HG03354 (cell line): Measurements from ENCODE around the gene TTR.

Source experiments
- ATAC-seq: cut with Tn5 transposase; IDR thresholded peaks from one replicate; pipeline ENCODE4 v1.9.1; 2021; ENCODE audit warnings: mild to moderate bottlenecking; ENCODE audit not compliant: unreplicated experiment, poor library complexity, severe bottlenecking

TTR gene

DNA sequence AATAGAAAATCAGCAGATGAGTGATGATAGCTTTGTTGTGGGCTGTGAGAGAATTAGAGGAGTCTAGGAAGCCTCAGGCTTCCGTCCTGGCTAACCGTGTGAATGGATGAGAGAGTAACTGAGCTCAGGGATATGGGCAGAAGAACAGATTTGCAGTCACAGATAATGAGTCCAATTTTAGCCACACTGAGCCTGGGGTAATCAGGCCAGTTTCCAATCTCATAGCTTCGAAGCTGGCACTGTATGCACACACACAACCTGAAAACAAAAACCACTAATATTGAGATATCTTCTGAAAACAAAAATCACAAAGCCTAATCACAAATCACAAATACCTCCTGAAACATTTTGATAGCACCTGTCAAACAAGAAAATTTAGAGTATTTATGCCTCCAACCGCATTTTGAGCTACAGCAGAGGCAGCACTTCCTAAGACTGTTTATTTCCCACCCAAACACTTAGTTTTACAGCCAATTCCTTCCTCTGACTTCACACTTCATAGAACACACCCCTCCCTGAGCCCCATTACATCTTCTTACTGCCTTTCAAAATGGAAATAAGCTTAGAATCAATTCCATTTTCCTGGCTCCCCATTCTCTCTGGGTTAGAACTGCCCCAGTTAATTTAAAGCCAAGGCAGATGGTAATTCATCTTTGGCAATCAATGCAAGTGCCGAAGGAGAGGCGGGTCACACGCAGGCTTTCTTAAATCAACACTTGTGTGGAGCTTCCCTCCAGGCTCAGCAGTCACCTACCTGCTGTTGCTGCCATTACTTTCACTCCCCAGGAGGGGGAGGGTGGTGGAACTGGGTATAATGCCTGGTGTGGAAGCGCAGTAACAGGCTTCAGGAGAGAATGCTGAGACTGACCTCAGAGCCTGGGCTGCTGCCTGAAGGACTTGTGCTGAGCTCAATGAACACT is 18.9 kb downstream of the TTR start:
- no peak for ATAC-seq

- ATAC-seq = no peak
Observed at GRCh38 chr18:31611511-31611910, 19.8 kb downstream of the TTR start.

DNA sequence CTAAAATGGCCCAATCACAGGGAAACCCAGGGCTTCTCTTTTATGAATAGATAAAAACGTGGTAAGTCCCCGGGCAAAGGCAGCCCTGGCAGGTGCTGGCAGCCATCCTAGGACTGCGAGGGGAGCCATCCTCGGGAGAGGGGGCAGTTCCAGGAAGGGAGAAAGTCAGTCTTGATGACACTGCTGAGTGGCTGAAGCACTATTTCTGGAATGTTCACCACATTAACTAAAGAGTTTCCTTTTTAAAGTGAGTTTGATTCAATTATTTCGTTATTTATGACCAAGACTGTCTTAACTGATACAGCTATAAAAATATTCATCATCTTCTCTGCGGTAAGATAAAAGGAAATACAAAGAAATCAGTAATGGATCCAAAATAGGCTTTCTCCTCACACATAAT is 20.4 kb downstream of the TTR start:
- ATAC-seq = no peak

DNA sequence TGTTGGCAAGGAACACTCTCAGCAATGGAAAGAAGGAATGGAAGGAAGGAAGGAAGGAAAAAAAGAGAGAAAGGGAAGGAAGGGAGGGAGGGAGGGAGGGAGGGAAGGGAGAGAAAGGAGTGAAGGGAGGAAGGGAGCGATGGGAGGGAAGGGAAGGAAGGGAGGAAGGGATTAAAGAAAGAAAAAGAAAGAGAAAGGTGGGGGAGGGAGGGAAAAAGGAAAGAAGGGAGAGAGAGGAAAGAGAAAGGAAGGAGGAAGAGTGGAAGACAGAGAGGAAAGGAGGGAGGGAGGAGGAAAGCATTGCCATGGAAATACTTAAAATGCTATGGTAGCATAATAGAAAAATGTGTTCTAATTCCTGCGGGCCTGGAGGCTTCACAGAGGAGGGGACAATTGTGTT is 22.4 kb downstream of the TTR start:
- ATAC-seq = no peak

DNA sequence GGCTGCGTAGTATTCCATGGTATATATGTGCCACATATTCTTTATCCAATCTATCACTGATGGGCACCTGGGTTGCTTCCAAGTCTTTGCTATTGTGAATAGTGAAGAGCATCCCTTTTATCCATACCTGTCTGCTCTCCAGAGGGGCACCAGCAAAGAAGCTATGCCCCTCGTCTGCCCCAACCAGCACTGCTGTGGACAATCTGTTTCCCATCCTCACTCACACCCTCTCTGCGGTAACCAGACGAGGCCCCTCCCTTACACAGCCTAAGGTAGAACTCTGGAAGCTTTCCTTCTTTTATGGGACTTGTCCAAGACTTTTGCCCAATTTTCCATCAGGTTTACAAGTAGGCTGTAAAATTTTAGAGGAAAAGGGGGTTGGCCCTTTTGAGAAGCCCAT is 24.9 kb downstream of the TTR start:
- no peak for ATAC-seq

DNA sequence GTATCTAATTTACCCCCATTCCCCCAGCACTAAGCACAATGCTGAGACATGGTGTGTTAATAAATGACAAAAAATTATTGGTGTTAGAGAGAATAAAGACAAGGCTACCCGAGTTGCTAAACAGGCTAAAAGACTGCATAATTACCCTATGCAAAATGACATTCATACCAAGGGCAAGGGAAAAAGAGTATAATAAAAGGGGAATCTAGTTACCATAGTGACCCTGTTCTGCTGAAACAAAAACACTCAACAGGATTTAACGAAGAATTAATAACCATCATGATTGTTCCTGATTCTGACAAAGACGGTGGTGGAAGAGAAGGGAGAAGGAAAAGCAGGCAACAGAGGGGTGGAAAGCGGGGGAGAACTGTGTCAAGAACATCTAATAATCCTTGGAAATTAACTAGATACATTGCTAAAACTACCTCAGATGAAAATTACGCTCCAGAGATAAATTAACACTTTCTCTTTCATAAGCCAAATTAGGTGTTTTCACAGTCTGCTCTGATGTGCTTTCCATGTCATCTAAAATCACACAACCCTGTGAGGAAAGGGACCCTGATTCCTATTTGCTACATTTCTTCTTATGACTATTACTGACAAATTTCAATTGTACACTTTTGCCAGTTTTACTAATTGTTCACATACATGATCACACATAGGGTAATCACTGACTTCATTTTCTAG is 25.5 kb downstream of the TTR start:
- peak; percentile 48 for ATAC-seq

DNA sequence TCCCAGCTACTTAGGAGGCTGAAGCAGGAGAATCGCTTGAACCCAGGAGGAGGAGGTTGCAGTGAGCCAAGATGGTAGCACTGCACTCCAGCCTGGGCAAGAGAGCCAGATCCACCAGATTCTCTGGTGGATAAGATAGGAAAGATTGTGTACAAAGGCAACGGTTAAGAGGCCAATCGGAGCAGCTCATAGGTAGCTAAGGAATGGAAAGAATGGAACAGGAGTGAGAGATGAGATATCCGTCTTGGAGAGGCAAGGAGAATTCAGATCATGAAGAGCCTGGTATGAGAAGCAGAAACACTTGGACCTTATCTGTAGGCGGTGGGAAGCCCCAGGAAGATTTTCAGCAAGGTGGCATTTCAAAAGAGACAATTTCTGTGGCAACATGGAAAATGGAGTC is 27.1 kb downstream of the TTR start:
- ATAC-seq = no peak

DNA sequence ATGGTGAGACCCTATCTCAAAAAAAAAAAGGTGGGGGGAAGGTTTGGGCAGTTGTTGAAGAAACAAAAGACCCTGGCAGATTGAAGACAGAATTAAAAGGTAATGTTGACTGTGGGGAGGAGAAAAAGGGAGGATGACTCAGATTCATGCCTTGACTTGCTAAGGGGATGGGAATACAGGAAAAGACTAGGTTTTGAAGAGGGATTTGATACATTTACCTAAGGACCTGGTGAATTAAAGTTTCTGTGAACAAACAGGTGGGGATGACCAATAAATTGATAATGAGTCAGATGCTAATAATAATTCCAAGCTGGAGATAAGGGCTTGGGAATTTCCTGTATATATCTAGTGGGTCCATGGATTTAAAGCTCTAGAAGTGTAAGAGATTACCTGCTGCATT is 27.6 kb downstream of the TTR start:
- no peak for ATAC-seq

GRCh38 chr18:31624892-31625640 is 33.4 kb downstream of the TTR start:
- ATAC-seq = no peak

- no peak for ATAC-seq
Observed at GRCh38 chr18:31626409-31626808, 34.7 kb downstream of the TTR start.

DNA sequence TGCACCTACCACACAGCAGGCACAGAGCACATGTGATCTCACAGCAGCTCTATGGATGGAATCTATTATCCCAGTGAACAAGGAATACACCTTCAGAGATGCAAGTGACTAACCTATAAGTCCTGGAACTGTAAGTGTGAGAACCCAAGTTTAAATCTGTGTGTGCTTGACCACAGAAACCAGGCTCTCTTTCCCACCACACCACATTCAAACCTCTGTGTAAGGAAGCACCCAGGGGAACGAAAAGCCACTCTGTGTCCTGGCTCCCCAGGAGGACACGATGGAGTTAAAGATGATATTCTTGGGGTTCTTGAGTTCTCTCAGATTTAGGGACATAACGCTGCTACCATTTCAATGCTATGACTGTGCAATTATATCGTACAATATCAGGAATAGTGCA is 38.9 kb downstream of the TTR start:
- no peak for ATAC-seq

DNA sequence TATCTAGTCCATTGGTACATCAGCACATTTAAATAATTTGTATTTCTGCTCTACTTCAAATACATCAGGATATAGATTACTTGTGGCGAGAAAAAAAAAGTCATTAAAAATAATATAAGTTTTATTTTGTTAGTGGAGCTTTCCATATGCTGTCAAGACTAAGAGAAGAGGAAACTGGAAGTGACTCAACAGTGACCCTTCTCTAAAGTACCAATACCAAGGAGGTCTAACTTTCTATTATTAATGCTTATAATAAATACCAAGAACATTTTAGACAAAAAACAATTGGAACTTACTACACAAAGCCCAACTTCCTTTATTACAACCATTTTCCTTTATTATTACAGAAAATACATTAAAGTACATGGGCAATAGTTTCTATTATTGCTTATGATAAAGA is 39.8 kb downstream of the TTR start:
- no peak for ATAC-seq

- no peak for ATAC-seq
Observed at GRCh38 chr18:31632356-31632755, 40.7 kb downstream of the TTR start.

- peak; percentile 32 for ATAC-seq
Observed at GRCh38 chr18:31633392-31634330, 42.0 kb downstream of the TTR start.

- peak; percentile 95 for ATAC-seq
Observed at GRCh38 chr18:31634331-31634713, 42.6 kb downstream of the TTR start.

- no peak for ATAC-seq
Observed at GRCh38 chr18:31636387-31636786, 44.7 kb downstream of the TTR start.

DNA sequence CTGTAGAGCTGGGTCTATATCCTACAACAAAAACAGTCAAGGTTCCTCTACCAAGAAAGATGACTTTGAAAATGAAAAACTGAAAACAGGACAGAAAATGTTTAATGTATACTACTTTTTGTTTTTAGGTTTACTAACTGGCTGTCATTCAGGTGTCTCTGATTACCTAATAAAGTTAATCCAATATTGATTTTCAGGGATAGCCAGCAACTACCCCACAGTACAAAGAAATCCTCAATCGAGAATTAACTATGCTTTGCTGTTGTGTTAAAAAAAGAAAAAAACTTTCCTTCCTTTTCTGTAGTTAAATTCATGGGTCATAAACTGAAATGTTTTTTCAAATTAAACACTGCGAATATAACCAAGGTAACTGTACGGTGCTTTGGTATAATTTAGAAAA is 45.8 kb downstream of the TTR start:
- no peak for ATAC-seq

DNA sequence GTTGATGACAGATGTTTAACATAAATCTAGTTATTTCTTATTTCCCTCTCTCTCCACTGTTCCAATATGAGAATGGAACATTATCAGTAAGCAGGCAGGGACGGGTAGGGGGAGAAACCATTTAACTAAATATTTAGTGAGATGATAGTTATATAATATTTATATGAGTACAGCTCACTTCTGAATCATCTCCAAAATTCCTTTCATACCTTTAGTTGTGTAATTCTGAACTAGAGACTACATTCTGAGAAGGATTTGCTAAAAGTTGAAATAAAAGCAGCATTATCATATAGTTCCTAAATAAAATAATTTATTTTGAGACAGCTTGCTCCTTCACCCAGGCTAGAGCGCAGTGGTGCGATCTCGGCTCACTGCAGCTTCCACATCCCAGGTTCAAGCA is 51.3 kb downstream of the TTR start:
- no peak for ATAC-seq

DNA sequence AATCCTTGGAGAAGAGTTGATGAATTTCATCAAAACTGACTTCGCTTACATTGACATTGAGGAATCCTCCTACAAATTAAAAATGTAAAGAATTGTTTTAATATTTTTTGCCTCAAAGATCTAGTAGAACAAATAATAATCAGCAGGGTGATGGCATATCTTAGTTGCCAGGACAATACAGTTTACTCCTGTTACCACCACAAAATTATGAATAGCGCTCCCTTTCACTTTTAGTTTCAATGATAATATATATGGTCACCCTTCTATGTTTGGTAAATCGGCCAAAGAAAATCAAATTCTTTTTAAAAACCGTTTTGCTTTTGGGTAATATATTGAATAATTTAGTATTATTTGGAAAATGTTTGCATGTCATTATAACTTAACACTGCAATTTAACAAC is 53.7 kb downstream of the TTR start:
- ATAC-seq = no peak
